Astrocyte (in vitro differentiated cells and primary cell): ENCODE measurements around the gene PTMA. TPM values are rescaled to one million over a fixed set of nuclear protein-coding genes. Genes with fewer than 3 reads are reported as not detected.

Experiments used
- DNase-seq: peaks from one replicate; pipeline ENCODE4 v3.0.0-alpha.2; 2010; ENCODE audit warnings: low read depth
- FAIRE-seq: peaks from 2 replicates; lab custom pipeline; 2011; peaks lifted over from hg19 to GRCh38; lab: Jason Lieb, UNC
- H2AFZ ChIP-seq: 2 replicates; pipeline ENCODE4 v1.6.0; 2012; ENCODE audit warnings: low read depth, low read length, inconsistent platforms
- H3K27ac ChIP-seq: 2 replicates; pipeline ENCODE4 v1.5.1; 2011; ENCODE audit warnings: low read depth, low read length, inconsistent platforms
- H3K27me3 ChIP-seq: 2 replicates; pipeline ENCODE4 v1.6.0; 2011; ENCODE audit warnings: low read length, inconsistent platforms; ENCODE audit not compliant: insufficient read depth
- H3K36me3 ChIP-seq: 2 replicates; pipeline ENCODE4 v1.5.1; 2011; ENCODE audit warnings: low read length, inconsistent platforms; ENCODE audit not compliant: insufficient read depth
- H3K4me1 ChIP-seq: 2 replicates; pipeline ENCODE4 v1.5.1; 2011; ENCODE audit warnings: low read length, inconsistent platforms; ENCODE audit not compliant: insufficient read depth
- H3K4me2 ChIP-seq: 2 replicates; pipeline ENCODE4 v1.6.0; 2012; ENCODE audit warnings: low read length, inconsistent platforms
- H3K4me3 ChIP-seq: 2 replicates; pipeline ENCODE4 v1.5.1; 2011; ENCODE audit warnings: low read depth, mild to moderate bottlenecking, low read length, inconsistent platforms; ENCODE audit not compliant: insufficient read depth
- H3K79me2 ChIP-seq: 2 replicates; pipeline ENCODE4 v1.6.0; 2012; ENCODE audit warnings: mild to moderate bottlenecking, low read length, inconsistent platforms; ENCODE audit not compliant: insufficient read depth
- H3K9ac ChIP-seq: 2 replicates; pipeline ENCODE4 v1.6.0; 2012; ENCODE audit warnings: mild to moderate bottlenecking, low read length, inconsistent platforms
- H3K9me3 ChIP-seq: 2 replicates; pipeline ENCODE4 v1.5.1; 2012; ENCODE audit warnings: low read depth, mild to moderate bottlenecking, low read length, inconsistent platforms; ENCODE audit not compliant: insufficient read depth
- H4K20me1 ChIP-seq: 2 replicates; pipeline ENCODE4 v1.6.0; 2012; ENCODE audit warnings: low read length, inconsistent platforms; ENCODE audit not compliant: insufficient read depth
- H3K27ac Mint-ChIP-seq: one replicate; pipeline ENCODE4 v1.8.0; 2021; ENCODE audit warnings: mild to moderate bottlenecking, mixed read lengths; ENCODE audit not compliant: unreplicated experiment
- H3K27me3 Mint-ChIP-seq: one replicate; pipeline ENCODE4 v1.8.0; 2021; ENCODE audit warnings: low read depth, mixed read lengths; ENCODE audit not compliant: unreplicated experiment
- H3K36me3 Mint-ChIP-seq: one replicate; pipeline ENCODE4 v1.8.0; 2021; ENCODE audit warnings: low read depth, mixed read lengths; ENCODE audit not compliant: unreplicated experiment
- H3K4me1 Mint-ChIP-seq: one replicate; pipeline ENCODE4 v1.8.0; 2021; ENCODE audit warnings: low read depth, mixed read lengths; ENCODE audit not compliant: unreplicated experiment
- H3K4me3 Mint-ChIP-seq: one replicate; pipeline ENCODE4 v1.8.0; 2021; ENCODE audit warnings: mild to moderate bottlenecking, moderate library complexity, mixed read lengths; ENCODE audit not compliant: unreplicated experiment
- H3K9me3 Mint-ChIP-seq: one replicate; pipeline ENCODE4 v1.8.0; 2021; ENCODE audit warnings: mild to moderate bottlenecking, mixed read lengths; ENCODE audit not compliant: unreplicated experiment
- EZH2 ChIP-seq: IDR thresholded peaks from 2 replicates; pipeline ENCODE4 v1.6.1; 2012; ENCODE audit warnings: mild to moderate bottlenecking, low read length, inconsistent platforms; ENCODE audit not compliant: insufficient read depth
- total RNA-seq: library from RNA; stranded (reverse); gene quantifications from 2 replicates; pipeline ENCODE4 v1.2.1, GENCODE V29; 2021
- TF ChIP-seq, protein P1 (sequence below): IDR thresholded peaks from 2 replicates; pipeline ENCODE4 v1.5.1; 2011; ENCODE audit warnings: low read depth, mild to moderate bottlenecking, inconsistent platforms, low read length, moderate library complexity; ENCODE audit not compliant: insufficient read depth

The PTMA gene
- total RNA-seq, 1 donor from 2014 or later: 469 TPM

GRCh38 chr2:231751042-231751815, 42.9 kb downstream of the PTMA start:
- Mint-ChIP-seq H3K4me1 (no peaks in the 10 kb centered on the region), H3K4me3 (no peak overlapping the region), H3K27me3 (no peaks in the 10 kb centered on the region), H3K27ac (no peak overlapping the region), H3K36me3 (no peaks in the 10 kb centered on the region), H3K9me3 (no peaks in the 10 kb centered on the region)
- Histone ChIP-seq H3K9me3 (no peaks in the 10 kb centered on the region), H4K20me1 (no peaks in the 10 kb centered on the region), H2AFZ (no peak overlapping the region), H3K4me3 (no peak overlapping the region), H3K36me3 (no peaks in the 10 kb centered on the region), H3K27me3 (no peaks in the 10 kb centered on the region), H3K79me2 (no peaks in the 10 kb centered on the region), H3K9ac (no peak overlapping the region), H3K4me2 (no peak overlapping the region), H3K27ac (no peak overlapping the region), H3K4me1 (no peaks in the 10 kb centered on the region)
- TF ChIP-seq, protein P1, sequence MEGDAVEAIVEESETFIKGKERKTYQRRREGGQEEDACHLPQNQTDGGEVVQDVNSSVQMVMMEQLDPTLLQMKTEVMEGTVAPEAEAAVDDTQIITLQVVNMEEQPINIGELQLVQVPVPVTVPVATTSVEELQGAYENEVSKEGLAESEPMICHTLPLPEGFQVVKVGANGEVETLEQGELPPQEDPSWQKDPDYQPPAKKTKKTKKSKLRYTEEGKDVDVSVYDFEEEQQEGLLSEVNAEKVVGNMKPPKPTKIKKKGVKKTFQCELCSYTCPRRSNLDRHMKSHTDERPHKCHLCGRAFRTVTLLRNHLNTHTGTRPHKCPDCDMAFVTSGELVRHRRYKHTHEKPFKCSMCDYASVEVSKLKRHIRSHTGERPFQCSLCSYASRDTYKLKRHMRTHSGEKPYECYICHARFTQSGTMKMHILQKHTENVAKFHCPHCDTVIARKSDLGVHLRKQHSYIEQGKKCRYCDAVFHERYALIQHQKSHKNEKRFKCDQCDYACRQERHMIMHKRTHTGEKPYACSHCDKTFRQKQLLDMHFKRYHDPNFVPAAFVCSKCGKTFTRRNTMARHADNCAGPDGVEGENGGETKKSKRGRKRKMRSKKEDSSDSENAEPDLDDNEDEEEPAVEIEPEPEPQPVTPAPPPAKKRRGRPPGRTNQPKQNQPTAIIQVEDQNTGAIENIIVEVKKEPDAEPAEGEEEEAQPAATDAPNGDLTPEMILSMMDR: no peak
- no peak for TF ChIP-seq EZH2
- no peak for FAIRE-seq
- DNase-seq: no peak

DNA sequence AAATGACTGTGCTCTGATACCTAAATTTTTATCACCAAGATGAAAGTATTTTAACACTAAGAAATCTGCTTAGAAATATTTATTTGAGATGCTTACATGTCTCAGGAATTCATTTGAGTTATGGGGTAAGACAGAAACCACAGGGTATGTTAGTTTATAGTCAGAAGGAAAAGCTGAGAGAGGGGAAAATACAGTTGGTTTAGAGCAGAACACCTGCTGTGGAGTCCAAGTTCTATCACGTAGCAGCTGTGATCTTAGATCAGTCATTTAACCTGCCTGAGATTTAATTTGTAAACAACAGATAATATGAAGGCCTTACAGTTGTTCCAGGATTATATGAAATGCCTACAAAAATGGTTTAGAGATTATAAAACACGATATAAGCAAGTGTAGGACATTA, 43.7 kb downstream of the PTMA start:
- Mint-ChIP-seq H3K36me3 (no peaks in the 10 kb centered on the region), H3K4me3 (no peak overlapping the region), H3K4me1 (no peaks in the 10 kb centered on the region), H3K27ac (no peak overlapping the region), H3K27me3 (no peaks in the 10 kb centered on the region), H3K9me3 (no peaks in the 10 kb centered on the region)
- Histone ChIP-seq H3K27ac (no peak overlapping the region), H3K79me2 (no peaks in the 10 kb centered on the region), H3K4me2 (no peak overlapping the region), H3K4me1 (no peaks in the 10 kb centered on the region), H3K9me3 (no peaks in the 10 kb centered on the region), H4K20me1 (no peaks in the 10 kb centered on the region), H3K9ac (no peak overlapping the region), H3K4me3 (no peak overlapping the region), H3K36me3 (no peaks in the 10 kb centered on the region), H2AFZ (no peak overlapping the region), H3K27me3 (no peaks in the 10 kb centered on the region)
- no peak for DNase-seq
- TF ChIP-seq EZH2: no peak
- TF ChIP-seq, protein P1: no peak
- FAIRE-seq: no peak

GRCh38 chr2:231761735-231762134, 53.4 kb downstream of the PTMA start:
- H2AFZ ChIP-seq: no peak overlapping the region
- no peaks in the 10 kb centered on the region for H3K27me3 Mint-ChIP-seq
- TF ChIP-seq, protein P1: no peak
- TF ChIP-seq EZH2: no peak
- no peaks in the 10 kb centered on the region for H3K79me2 ChIP-seq
- DNase-seq (no peak), FAIRE-seq (no peak)
- H3K36me3 Mint-ChIP-seq: no peaks in the 10 kb centered on the region
- H3K4me1 ChIP-seq: peaks cover 3% of the 10 kb centered on the region
- H3K27me3 ChIP-seq: no peaks in the 10 kb centered on the region
- H3K9me3 Mint-ChIP-seq: no peaks in the 10 kb centered on the region
- H3K36me3 ChIP-seq: no peaks in the 10 kb centered on the region
- H3K9me3 ChIP-seq: no peaks in the 10 kb centered on the region
- no peak overlapping the region for H3K4me3 ChIP-seq
- H3K27ac ChIP-seq: no peak overlapping the region
- H3K9ac ChIP-seq: no peak overlapping the region
- H4K20me1 ChIP-seq: no peaks in the 10 kb centered on the region
- no peak overlapping the region for H3K4me3 Mint-ChIP-seq
- H3K4me1 Mint-ChIP-seq: peaks cover 21% of the 10 kb centered on the region
- no peak overlapping the region for H3K4me2 ChIP-seq
- no peak overlapping the region for H3K27ac Mint-ChIP-seq
